Inferior parietal cortex (tissue), 1 donor: ENCODE measurements around the gene SEC24D.
A peak's percentile ranks its signal among the peaks of the same experiment; 100 is the strongest.

Source experiments
- DNase-seq: peaks from one replicate; pipeline ENCODE4 v3.0.0-alpha.2; 2016; ENCODE audit errors: extremely low spot score

Gene SEC24D

DNA sequence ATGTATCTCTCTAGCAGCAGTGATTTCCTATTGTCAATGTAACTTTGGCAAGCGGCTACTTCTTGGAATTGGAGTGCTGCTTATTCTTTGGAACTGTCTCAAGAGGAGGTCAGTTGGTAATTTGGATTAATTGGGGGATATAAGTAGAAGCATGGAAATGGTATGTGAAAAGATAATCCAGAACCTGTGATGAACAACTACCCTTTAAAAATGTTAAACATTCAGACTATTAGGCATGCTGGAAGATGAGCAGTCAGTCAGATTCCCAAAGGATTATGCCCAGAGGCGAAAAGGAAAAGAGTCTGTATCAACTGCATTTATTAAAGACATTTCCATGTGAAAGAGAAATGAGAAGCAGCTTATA lies 62.5 kb downstream of the SEC24D start:
- no peak for DNase-seq

- no peak for DNase-seq
Observed at GRCh38 chr4:118772767-118773428, 63.0 kb downstream of the SEC24D start.

DNA sequence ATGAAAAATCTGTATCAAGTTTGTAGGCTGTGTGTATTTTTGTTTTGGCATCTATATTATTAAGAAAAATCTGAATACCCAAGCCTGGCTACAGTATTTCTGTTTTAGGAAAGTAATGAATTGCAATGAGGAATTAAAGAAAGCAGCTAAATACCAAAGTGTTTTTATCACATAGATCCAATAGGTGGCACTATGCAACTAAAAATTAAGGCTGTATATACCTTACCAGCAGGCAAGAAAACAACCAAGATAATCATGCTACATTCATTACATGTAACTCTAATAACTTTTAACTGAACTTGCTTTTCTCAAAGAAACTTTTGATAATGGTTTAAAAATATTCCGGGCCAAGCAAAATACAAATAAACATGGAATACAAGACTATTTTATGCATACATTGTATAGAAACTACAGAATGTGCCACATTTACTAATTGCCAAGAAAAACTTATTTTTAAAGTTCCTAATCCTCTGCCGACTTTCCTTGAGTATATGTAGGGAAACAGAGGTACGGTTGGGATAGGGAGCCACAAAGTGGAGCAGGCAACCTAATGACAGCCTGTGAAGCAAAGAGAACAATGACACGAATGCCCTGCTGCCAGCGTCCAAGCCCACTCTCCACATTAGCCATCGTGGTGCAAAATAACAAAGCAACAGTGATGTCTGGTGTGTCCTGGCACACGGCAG lies 63.7 kb downstream of the SEC24D start:
- peak; percentile 75 for DNase-seq

DNA sequence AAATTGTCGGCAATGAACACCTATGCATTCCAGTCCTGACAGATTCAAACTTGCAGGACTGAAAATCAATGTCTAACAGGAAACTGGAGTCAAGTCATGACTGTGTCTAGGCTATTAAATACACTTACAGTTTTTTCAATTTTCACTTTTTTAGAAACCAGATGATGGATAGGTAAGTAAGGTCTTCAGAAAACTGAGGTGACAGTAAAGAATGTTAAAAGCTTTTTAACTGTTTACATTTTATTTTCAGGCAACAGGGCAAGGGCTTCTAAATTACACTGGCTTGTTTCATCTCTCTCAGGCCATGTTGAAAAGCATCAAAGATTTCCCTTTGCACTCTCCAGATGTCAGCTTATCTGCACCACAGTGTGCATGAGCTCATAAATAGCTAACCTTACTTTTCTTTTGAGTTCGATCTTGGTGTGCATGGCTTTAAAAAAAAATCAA lies 65.2 kb downstream of the SEC24D start:
- no peak for DNase-seq

DNA sequence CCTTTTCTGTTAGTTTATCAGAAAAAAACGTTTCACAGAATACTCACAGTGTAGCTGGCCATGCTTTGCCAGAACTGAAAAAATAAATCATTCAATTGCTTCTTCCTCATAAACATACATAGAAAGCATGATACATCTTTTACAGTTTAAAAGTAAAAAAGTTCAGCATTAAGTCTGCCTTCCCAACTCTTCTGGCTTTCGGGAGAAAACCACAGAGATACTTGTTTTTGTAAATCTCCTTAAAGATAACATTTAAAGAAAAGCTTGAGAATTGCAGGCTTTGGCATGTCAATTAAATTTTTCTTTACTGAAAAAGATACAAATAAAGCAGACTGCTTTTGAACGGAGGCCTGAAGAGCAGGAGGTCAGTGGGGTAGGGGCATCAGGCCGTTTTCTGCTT lies 66.8 kb downstream of the SEC24D start:
- DNase-seq: no peak

- no peak for DNase-seq
Observed at GRCh38 chr4:118767109-118767508, 68.8 kb downstream of the SEC24D start.

DNA sequence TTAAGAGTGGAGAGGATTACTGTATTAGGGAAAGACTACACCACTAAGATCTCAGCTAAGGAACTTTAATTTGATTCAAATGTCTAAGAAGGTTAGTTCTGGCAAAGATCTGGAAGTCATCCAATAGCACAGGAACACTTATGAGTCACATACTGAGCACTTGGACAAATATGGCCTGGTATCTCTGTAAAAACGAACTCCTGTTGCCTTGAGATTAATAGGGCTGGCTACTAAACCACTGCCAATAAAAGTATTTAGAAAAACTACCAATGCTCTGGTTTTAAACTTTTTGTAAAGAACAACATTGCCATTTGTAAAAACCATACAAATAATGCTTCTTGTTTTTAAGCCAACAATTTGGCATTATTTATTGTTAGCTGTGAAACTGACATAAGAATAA lies 70.5 kb downstream of the SEC24D start:
- no peak for DNase-seq

DNA sequence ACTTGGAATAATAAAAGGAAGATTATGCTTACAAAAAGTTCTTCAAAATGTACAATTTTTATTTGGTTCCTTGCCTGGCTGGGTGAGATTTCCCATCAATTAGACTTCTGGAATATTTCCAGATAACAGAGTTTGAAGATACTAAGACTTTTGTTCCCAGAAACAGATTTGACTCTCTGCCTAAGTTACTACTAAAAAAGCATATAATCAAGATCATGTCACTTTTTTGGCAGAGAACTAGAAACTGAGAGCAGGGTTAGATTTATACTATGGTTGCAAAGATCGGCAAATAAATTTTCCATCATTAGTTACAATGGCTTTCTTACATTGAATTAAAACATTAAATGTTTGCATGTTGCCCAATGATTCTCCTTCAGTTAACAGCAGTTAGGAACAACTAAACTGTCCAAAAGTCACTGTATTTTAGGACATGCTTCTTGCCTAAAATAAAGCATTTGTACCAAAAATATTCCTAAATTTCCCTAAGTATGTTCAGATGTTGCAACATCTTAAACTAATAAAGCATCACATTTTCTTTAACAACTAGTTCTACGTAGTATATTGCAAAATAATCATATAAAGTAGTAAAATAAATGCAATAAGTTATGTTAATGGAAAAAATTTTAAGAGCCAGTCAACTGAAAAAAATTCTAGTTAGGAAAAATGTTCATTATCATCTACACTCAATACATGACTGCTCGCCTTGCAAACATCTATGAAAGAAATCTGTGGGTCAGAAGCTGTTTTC lies 73.0 kb downstream of the SEC24D start:
- no peak for DNase-seq

GRCh38 chr4:118762155-118762554 lies 73.8 kb downstream of the SEC24D start:
- no peak for DNase-seq

DNA sequence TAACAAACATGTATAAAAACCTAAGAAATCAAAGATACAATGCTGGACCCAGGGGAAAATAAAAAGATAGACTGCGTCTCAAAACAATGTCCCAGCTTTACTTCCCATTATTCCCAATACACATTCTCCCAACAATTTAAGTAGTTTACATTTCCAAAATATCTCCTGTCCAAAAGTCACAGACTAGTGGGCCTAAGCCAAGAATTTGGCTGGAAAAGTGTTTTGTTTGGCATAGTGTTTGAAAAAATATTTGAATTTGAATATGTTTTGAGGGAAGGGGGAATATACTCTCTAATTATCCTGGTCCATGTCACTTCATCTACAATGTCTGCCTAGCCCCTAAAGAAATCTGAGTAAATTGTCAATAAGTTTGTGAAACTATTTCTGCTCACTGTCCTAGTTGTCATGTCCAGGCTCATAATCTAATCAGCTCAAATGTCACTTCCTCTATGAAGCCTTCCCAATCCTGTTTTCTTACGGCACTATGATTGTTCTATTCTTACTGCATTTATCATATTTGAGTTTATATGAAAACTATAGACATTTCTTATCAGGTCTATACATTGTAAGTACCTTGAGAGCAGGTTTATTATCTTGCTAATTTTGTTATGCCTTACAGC lies 74.4 kb downstream of the SEC24D start:
- no peak for DNase-seq

DNA sequence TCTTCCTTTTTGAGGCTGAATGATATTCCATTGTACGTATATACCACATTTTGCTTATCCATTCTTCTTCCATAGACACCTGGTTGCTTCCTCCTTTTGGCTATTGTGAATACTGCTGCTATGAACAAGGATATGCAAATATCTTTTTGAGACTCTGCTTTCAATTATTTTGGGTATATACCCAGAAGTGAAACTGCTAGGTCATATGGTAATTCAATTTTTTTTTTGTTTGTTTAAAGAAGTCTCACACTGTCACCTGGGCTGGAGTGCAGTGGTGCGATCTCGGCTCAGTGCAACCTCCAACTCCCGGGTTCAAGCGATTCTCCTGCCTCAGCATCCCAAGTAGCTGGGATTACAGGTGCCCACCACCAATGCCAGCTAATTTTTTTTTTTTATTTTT lies 75.4 kb downstream of the SEC24D start:
- DNase-seq: no peak

GRCh38 chr4:118760092-118760491 lies 75.8 kb downstream of the SEC24D start:
- DNase-seq: no peak

DNA sequence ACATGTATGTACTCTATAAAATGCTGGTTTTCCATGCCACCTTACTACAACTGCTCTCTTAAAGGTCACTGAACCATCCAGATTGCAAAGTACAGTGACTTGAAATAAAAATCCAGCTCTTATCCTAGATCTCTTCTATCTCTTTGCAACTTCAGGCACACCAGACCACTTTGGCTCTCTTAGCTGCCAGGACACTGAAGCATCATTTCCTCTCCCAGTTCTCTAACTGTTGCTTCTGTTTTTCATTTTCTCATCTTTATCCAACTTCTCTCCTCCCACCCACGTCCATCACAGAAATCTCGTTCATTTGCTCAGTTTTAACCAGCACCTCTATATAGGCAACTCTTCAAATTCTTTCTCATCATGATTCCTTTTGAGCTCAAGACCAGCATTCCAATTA lies 76.4 kb downstream of the SEC24D start:
- no peak for DNase-seq

DNA sequence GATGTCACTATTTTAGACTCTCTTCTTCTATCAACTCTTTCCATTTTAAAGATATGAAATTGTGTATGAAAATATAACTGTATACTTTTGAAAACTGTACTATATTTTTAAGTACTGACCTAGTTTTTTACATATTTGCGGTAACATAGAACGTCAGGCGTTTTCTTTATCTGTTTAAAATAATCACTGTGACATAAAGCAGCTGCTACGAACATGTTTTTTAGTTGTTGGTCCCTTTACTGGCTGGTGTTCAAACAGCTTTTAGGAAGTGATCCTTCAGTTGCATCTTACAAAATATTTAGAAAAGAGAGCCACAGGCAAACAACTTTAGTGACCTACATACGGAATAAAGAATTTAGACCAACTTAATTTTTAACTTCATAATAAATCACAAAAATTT lies 77.6 kb downstream of the SEC24D start:
- DNase-seq: no peak

GRCh38 chr4:118757761-118758251 lies 78.1 kb downstream of the SEC24D start:
- DNase-seq: no peak

- no peak for DNase-seq
Observed at GRCh38 chr4:118756958-118757357, 79.0 kb downstream of the SEC24D start.

GRCh38 chr4:118756429-118756828 lies 79.5 kb downstream of the SEC24D start:
- DNase-seq: no peak

DNA sequence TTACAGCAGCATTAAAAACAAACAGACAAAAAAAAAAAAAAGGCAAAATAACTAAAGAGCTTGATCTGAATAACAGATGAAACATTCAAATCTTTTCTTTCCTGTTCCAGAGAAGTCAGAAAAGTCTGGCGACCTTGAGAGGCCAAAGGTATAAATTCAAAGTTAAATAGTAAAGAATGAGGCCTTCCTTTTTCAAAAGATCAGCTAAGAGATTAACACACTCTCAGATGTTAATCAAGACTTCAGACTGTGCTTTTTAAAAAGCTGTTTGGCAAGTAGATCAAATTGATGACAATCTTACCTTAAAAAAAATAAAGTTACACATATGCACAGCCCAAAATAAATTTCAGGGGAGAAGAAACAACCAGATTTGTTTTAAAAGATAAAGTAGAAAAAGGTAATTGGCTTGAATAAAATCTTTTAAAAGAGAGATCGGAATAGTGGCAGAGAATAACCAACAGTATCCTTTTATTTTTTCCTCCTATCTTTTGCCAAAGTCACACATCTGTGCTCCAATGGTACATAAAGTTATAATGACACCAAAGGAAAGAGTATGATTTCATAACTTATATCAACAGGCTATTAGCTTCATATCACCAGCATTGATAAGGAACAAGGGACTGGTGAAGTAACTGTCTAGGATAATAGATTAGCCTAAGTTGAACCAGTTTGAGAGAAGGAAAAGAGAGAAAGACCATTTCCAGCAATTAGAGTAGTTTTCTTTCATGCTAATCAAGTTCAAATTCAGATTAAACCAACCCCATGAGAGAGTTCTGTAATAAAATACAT lies 80.3 kb downstream of the SEC24D start:
- no peak for DNase-seq

DNA sequence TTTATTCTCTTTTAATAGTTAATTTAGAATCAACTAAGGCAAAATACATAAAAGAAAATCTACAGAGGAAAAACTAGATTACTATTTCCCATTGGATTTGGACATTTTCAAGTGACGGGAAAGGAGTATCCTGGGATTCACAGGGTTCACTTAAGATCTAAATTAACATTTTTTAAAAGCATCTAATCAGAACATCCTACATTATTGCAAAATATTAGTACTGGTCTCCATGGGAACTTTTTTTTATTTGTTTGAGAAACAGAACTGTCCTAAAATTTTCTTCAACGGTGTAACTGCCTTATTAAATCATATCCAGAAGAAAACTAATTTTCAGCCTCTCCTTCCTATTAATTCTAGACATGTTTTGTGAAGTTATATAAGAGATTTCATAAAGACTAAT lies 81.0 kb downstream of the SEC24D start:
- DNase-seq: no peak

- DNase-seq: no peak
Observed at GRCh38 chr4:118753685-118754084, 82.2 kb downstream of the SEC24D start.

DNA sequence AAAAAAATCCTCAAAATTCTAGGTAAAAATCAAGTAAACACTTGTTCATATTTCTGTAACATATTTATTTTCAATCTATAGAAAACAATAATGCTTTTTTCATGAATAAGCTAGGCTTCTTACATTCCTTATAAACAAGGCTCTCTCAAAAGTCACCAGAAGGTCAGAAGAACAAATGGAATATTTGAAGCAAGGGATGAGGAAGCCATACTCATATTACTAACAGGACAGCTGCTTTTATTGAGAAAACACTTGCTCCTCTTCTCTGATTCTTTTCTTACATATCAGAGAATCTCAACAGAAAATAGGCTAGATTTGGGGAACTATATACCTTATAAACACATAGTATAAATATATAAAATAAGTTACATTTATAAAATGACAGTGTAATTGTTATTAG lies 82.8 kb downstream of the SEC24D start:
- no peak for DNase-seq

GRCh38 chr4:118752551-118752950 lies 83.4 kb downstream of the SEC24D start:
- no peak for DNase-seq
